Raji (cell line): Measurements from ENCODE around the gene INIP.

Experiments used
- POLR2A ChIP-seq: IDR thresholded peaks from 2 replicates; pipeline ENCODE4 v1.6.1; 2011; ENCODE audit warnings: low read depth, low read length, control low read depth; ENCODE audit not compliant: insufficient read depth

The INIP gene, protein sequence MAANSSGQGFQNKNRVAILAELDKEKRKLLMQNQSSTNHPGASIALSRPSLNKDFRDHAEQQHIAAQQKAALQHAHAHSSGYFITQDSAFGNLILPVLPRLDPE

DNA sequence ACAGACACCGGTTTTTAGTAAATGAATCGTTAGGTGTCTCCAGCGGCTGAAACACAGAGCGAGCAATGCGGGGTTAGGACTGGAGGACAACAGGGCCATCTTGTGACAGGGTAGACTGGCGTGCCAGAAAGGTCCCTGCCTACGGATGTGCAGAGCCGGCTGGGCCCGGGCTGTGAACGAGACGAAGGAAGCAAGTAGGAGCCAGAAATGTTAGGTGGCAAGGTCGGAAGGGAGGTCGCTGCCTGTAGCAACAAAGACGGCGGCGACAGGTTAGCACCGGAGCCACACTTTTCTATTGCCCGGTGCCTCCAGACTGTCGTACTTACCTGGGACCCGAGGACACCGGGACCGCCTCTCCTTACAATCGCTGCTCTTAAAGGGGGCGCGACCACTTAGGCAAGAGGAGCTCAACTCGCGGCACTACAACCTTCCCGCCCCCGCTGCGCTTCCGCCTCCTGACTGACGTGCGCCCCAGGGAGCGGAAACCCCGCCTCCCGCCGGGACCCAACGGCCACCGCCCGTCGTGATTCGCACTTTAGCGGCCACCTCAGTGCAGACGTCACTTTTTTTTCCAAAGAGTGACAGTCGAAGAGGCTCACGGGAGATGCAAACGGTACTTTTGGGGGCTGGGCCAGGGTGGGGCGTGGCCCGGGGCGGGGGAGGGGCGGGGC, at the start of gene INIP:
TSS of gene INIP (minus strand) at position 457 of the 671 bp plus-strand sequence. CDS start 1,632 bp downstream, outside the sequence.
- TF ChIP-seq POLR2A = peak; percentile 91

DNA sequence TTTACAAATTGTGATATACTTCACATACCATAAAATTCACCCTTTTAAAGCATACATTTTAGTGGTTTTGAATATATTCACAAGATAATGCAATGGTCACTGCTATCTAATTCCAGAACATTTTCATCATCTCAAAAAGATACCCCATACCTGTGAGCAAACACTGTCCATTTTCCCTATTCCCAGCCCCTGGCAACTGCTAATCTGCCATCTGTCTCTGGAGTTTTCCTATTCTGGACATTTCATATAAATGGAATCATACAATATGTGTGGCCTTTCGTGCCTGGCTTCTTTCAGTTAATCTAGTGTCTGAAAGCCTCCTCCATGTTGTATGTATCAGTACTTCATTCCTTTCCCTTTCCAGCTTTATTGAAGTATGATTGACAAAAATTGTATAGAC, 47.4 kb upstream of the INIP start:
- TF ChIP-seq POLR2A = no peak

DNA sequence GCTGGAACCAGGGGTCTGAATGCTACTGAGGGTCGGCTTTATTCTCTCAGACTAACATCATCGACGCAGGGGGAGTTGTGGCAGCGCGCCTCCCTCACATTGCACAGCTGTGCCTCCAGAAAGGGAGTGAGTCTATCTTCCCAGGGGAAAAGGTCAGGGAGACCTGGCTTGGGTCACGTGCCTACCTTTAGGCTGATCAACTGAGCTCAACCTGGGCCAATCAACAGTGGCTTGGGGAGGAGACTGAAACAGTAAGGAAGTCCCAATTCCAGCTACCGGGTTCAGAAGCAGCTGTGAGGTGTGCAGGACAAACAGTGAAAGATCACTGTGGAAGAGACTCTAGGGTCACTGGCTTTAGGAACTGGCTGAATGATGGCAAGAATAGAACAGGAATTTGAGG, 46.9 kb upstream of the INIP start:
- TF ChIP-seq POLR2A = no peak

DNA sequence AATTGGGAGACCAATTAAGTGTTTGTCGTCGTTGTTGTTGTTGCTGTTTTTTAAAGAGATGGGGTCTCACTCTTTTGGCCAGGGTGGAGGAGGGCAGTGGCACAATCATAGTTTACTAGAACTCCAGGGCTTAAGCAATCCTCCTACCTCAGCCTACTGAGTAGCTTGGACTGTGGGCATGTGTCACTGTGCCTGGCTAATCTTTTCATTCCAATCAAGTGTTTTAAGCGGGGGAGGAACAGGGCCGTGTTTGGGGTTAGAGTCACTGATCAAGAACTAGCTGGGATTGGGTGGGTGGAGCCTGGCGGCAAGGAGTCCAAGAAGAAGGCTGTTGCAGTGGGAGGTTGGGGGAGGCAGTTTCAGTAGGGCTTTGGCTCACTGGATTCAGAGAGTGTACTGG, 46.4 kb upstream of the INIP start:
- TF ChIP-seq POLR2A = no peak

DNA sequence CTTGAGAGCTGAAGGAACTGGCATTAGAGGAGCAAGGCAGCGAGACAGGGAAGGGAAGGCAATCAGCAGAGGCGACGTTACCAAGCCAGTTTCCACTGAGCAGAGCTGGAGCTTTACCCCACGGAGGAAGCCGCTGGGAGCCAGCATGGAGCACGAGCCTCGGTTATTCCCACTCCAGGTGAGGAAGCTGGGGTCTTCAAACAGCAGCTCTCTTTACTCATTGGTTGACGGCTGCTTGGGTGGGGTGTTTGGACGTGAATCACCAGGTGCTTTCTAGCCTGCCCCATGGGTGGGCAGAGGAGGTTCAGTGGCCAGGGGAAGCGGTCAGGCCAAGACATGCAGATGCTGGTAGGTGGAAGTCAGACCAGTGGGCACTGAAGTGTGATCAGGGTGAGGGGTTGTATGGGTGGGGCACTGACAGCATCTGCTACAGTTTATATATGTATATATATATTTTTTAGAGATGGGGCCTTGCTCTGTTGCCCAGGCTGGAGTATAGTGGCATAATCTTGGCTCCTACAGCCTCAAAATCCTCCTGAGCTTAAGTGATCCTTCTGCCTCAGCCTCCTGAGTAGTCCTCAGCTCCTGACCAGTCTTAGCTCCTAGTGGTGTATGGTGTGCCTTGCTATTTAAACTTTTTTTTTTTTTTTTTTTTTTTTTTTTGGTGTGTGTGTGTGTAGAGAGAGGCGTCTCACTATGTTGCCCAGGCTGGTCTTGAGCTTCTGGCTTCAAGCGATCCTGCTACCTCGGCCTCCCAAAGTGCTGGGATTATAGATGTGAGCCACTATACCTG, 45.0 kb upstream of the INIP start:
- no peak for TF ChIP-seq POLR2A

DNA sequence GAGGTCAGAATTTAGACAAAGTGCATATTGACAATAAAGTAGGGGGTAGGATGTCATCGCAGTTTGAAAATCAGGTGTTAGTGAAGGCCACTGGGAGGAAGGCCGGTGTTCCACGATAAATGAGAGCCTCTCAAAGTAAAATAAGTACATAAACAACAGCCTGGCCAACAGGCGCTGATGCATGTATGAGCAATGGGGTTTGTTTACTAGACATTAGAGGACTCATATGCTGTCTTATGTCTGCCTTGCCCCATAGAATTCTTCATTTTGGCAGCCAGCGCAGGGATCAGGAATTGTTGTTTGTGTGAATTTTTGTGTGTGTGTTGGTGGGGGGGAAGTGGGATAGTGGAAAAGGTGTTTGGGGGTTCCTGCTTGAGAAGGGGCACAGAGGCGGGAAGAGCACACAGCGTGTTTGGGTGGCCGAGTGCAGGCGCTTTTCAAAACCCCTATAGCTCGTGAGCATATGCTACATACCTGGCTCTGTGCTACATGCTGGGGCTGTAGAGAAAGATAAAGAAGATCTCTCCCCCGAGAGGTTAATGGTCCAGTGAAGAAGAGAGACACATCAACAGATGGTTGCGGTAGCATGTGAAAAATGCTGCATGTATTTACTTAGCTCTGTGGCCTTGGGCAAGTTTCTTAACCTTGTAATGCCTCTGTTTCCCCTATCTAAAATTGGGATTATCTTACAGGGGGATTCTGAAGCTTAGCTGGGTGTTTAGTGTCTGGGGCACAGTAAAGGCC, 44.2 kb upstream of the INIP start:
- TF ChIP-seq POLR2A = no peak

DNA sequence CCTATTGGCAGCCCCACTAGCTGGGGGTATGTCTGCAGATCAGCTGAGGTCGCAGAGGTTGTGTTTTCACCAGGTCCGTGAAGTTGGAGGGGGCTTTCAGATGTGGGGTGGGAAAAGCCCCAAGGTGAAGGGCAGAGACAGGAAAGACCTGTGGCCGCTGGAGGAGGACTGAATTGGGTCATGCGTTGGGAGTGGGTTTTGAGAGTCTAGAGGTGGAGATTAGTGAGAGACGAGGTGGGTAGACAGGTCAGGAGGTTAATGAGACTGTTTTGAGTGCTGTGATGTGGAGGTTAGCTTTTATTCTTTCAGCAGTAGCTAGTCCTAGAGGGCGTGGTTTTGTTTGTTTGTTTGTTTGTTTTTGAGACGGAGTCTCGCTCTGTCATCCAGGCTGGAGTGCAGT, 42.9 kb upstream of the INIP start:
- no peak for TF ChIP-seq POLR2A

DNA sequence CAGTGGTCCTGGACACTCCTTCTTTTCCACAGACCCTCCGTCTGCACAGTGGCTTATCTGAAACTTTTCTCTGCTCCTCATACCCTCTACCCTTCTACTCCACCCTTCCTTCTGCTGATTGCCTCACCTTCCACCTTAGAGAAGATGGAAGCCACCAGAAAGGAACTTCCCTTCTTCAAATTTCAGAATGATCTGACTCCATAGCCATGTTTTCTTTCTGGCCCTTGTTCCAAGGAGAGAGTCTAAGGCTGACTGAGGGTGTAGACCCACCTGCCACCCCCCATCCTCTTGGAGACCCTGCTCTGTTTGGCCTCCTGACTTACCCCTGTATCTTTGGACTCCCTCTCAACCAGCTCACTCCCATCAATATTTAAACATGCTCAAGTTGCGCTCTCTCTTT, 40.0 kb upstream of the INIP start:
- TF ChIP-seq POLR2A = no peak

DNA sequence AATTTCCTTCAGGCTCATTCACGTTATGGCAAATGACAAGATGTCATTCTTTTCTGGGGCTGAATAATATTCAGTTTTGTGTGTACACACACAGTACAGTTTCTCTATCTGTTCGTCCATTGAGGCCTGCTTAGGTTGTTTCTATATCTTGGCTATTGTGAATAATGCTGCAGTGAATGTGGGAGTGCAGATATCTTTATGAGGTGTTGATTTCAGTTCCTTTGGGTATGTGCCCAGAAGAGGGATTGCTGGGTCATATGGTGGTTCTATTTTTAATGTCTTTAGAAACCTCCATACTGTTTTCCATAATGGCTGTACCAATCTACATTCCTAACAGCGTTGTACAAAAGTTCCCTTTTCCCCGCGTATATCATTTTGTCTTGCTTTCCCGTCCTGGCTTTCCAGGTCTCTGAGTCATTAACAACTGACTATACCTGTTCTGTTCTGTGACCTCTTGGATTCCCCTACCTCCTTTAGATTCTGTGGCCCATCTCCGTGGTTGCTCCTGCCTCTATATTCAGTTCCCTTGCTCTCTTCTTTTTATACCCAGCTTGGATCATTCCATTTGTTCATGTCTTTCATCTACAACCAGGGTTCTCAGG, 39.5 kb upstream of the INIP start:
- TF ChIP-seq POLR2A = no peak

DNA sequence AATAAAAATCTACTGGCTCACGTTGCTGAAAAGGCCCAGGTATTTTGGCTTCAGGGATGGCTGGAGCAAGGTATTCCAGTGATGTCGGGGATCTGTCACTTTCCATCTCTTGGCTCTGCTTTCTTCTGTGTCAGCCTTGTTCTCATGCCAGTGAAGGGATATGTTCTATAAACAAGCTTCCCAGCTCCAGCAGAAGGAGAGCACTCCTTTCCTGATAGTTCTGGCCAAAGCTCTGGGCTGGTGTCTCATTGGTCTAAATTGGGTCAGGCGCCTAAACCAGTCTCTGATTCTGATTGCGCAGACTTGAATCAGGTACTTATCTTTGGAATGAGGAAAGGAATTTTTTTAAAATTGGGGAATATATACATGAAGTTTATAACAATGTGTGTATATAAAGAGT, 37.8 kb upstream of the INIP start:
- no peak for TF ChIP-seq POLR2A

DNA sequence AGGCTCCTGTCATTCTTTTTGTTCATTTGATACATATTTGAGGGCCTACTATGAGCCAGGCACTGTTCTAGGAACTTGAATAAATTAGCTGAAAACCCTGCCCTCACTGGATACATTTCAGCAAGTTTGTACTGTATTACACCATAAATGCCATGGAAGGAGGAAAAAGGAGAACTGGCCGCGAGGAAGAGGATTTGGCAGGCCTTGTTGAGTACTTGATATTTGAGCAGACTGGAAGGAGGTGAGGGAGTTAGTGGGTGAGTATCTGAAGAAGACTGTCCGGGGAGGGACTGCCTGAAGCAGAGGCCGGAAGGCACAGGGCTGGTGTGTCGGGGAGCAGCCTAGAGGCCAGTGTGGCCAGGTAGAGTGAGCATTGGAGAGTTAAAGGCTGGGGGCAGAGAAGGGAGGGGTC, 37.1 kb upstream of the INIP start:
- no peak for TF ChIP-seq POLR2A

DNA sequence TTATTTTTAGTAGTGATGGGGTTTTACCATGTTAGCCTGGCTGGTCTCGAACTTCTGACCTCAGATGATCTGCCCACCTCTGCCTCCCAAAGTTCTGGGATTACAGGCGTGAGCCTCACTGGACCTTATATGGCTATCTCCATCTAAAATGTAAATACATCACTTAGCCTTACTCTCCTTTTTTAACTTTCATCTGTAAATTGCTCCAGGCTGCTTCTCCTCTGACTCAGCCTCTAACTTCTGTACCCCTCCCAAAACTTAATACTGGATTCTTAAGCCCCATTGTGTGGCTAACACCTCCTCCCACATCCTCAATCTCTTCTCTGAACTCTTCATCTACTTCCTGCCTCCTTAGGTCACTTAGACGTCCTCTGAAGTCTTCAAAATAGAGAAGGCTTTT, 36.7 kb upstream of the INIP start:
- TF ChIP-seq POLR2A = no peak

DNA sequence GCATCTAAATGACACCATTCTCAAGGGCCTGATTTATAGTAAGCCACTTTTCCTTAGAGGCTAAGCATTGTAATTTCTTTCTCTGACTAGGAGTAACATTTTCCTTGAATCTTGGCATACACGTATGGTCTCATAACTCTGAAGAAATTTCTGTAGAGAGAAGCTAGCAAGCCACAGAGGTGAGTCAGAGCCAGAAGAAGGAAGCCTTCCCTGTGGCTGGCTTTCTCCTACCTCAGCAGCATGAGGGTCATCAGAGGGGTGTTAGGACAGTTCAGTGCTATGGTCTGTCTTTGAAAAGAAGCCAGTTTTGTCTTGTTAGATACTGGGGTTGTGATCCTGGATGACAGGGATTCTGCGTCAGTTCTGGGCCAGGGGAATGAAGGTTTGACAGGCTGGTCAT, 35.8 kb upstream of the INIP start:
- no peak for TF ChIP-seq POLR2A

DNA sequence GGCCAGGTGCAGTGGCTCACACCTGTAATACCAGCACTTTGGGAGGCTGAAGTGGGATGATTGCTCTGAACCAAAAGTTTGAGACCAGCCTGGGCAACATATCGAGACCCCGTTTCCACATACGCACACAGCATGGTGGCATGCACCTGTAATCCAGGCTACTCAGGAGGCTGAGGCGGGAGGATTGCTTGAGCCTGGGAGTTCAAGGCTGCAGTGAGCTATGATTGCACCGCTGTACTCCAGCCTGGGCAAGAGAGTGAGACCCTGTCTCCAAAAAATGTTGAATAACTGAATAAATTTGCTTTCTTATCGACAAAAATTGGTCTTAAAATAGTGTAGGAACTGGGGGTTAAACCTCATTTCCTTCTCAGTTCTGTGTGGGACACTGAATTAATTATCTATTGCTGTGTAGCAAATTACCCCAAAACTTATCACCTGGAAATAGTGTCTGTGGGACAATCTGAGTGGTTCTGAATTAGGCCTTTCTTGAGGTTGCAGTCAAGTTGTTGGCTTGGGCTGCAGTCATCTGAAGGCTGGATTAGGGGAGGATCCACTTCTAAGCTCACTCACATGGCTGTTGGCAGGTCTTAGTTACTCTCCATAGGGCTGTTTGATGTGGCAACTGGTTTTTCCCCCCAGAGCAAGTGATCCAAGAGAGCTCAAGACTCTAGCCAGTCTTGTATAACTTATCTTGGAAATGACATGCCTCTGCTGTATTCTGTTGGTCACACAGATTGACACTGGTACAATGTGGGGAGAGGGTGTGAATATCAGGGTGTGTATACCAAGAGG, 34.6 kb upstream of the INIP start:
- TF ChIP-seq POLR2A = no peak

DNA sequence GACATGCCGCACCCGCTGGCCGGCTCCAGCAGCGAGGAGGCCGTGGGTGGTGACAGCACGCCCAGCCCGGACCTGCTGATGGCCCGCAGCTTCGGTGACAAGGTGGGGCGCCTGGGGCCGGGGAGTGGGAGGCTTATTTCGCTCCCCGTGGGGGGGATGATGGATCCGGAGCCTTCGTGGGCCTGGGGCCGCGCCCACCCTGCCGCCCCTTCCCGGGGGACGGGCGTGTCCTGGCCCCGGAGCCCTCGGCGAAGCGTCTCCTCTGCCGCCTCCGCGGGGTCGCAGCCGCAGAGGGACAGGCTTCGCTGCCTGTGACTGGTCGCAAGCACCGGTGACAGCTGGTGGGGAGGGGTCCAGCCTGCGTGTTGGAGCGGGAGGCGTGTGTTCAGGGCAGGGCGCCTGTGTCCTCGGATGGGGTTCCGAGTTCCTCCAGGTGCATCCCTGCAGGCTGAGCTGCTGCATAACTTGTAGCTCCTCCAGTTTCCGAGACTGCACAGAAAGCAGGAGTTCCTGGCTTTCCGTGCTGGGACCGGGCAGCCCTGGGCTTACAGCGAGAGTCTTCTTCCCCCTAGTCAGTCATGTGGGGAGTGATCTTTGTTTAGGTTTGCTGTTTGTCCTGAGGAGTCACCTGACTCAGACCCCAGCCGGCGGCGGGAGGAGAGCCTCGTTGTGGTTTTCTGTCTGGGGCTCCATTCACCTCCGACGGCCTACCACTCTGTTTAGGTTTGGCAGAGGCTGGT, 33.3 kb upstream of the INIP start:
- peak; percentile 39; the same call in 1 of the 2 replicates for TF ChIP-seq POLR2A

DNA sequence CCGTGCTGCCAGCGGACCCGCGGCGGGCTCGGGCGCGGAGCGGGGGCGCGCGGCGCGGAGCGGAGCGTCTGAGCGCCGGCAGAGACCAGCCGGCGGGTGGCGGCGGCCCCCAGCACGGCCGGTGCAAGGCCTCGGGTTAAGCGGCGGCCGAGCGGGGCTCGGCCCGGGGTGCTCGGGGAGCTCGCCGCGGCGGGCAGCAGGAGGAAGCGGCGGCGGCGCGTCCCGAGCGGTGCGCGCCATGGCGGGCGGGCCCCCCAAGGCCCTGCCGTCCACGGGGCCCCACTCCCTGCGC, 32.8 kb upstream of the INIP start:
- peak; percentile 48; the same call in 1 of the 2 replicates for TF ChIP-seq POLR2A
